Activated naive CD4-positive, alpha-beta T cell treated with anti-CD3 and anti-CD28 coated beads, Interleukin-2, amount 10 ng/mL, durations not matched to agents 5 hours and 36 hours (primary cell): Measurements from ENCODE around the gene DIO1. TPM values are rescaled to one million over a fixed set of nuclear protein-coding genes. Genes with fewer than 3 reads are reported as not detected.

Experiments used
- total RNA-seq, 2 experiments: library from RNA; stranded (reverse); gene quantifications; one replicate each; pipeline ENCODE4 v1.2.3, GENCODE V29; 2021

Gene DIO1
- total RNA-seq, result not detected

DNA sequence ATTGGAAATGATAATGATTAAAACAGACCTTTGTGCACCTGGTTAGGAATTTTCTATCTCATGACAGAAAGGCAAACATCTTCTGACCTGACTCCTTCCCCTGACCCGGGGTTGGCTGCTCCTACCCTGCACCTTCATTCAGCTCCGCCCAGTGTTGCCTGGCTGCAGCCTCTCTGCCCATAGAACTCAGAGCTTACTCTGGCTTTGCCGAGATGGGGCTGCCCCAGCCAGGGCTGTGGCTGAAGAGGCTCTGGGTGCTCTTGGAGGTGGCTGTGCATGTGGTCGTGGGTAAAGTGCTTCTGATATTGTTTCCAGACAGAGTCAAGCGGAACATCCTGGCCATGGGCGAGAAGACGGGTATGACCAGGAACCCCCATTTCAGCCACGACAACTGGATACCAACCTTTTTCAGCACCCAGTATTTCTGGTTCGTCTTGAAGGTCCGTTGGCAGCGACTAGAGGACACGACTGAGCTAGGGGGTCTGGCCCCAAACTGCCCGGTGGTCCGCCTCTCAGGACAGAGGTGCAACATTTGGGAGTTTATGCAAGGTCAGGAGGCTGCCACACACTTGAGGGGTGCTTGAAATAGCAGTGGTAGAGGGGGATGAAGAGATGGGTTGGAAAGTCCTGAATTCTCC, at the start of gene DIO1:
Gene DIO1 (plus strand): TSS at position 189 of the 638 bp plus-strand sequence. CDS start 24 bp downstream, at position 213.

DNA sequence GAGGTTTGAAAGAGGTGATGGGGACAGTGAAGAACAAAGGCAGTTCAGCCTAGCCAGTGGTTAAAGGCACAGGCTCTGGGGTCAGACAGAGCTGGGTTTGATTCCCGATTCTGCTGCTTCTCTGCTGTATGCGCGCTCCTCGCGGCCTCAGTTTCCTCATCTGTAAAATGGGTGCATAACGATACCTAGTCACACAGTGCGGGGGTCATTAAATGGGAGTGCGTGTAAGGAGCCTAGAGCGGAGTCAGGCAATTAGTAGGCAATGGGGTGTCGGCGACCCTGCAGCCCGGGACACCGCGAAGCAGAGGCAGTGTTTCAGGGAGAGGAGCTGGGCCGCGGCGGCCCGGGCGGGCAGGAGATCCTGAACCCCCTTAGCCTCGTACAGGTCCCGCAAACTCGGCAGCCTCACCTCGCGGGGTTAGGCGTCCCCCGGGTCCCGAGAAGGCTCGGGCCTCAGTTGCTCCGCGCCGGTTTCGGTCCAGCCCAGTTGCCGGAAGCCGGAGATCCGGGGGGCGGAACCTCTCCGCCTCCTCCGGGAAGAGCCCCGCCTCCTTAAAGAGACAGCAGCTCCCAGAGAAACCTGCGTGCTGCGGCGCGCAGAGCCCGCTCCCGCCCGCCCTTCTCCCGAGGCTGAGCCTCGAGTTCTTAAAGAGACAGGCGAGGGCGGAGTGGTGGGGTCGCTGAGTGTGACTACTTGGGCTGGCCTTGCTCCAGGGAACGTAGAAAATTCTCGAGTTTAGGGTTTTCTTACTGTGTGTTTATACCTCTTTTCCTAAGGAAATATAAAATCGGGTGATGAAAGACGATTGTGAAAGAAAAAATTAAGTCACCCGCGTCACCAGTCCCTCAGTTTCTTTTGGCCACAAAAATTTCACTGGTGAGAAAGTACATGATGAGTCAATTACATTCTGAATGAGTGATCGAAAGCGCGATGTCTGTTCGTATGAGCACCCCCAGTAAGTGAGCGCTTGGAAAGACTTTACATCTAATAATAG, 4.4 kb upstream of the DIO1 start, which contains the start of gene YIPF1:
Gene YIPF1 (minus strand): TSS at position 494 of the 995 bp plus-strand sequence. CDS start 860 bp downstream, outside the sequence.

DNA sequence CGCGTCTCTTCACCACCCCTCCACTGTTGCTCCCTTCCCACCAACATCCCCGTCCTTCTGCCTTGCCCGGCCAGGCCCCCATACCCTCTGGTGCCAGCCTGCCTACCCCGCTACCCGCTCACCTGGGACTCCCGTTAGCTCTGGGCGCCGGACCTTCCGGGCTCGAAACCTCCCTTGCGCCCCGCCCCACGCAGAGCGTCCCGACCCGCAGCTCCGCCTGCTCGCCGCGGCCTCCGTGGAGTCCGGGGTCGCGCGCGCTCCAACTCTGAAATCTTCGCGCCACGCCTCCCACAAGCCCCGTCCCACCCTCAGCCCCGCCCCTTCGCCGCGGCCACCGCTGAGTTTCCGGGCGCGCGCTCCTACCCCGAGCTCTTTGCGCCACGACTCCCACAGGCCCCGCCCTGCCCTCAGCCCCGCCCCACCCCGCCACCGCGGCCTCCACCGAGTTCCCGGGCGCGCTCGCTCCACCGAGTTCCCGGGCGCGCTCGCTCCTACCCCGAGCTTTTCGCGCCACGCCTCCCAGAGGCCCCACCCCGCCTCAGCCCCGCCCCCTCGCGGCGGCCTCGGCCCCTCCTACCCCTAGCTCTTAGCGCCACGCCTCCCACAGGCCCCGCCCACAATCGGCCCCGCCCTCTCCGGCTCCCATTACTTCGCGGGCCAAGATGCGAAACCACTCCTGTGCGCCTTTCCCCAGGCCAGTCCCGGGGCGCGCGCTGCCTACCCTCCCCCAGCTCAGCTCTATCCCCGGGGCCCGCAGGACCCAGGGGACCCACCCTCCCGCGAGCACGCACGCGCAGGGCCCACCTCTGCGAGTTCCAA, 51.7 kb downstream of the DIO1 start, which contains the start of gene IFT25:
Gene IFT25 (minus strand): TSS at position 267 of the 819 bp plus-strand sequence. CDS start 5,617 bp downstream, outside the sequence.

DNA sequence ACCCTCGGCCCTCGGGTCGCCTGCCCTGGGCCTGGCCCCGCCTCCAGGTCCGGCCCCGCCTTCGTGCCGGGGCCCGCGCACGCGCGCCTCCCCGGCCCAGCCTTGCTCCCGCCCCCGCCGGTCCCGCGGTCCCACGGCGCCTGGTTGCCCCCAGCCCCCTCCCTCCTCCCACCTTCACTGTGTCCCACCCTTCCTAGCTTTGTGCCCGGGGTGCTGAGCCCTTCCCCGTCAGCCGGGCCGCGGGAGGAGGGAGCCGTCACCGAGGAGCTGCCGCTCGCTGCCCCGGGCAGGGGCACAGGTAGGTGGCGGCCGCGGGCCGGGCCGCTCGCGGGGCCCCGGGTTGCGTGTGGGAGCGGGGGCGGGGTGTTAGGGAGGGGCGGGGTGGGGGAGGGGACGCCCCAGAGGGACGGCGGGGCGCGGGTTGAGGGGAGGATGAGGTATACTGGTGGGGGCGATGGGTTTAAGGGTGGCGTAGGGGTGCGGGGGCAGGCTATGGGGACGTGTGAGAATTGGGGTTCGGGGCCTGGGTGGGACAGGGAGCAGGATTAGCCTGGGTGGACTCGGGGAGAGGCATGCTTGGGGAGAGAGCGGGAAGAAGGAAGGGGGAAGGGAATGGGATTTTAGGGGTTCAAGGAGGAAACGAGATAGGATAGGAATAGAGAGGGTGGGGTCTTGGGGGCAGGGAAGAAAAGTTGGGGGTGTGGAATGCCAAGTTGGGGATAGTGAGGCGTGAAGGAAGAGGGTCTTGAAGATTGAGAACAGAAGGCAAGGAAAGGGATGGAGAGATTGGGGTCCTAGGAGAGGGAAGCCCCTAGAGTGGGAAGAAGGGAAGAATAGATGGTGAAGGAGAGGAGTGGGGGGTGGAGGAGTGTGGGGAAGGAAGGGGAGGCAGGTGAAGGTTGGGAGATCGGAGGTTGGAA, 52.5 kb downstream of the DIO1 start, which contains the start of gene LRRC42:
Gene LRRC42 (plus strand): TSS at position 99 of the 920 bp plus-strand sequence. CDS start 5,650 bp downstream, outside the sequence.

Other genes starting within 250 kb of the DIO1 start
- not detected for gene GLIS1, start 155.0 kb upstream of the DIO1 start, total RNA-seq
- 10 to 100 TPM; 19.1 to 19.4 TPM for gene NDC1, start 55.9 kb upstream of the DIO1 start, total RNA-seq
- gene YIPF1, start 4.4 kb upstream of the DIO1 start, total RNA-seq, result 10 to 100 TPM; 15.8 to 17.1 TPM
- 10 to 100 TPM; 60.3 to 63.1 TPM for gene IFT25, start 51.5 kb downstream of the DIO1 start, total RNA-seq
- gene LRRC42, start 52.2 kb downstream of the DIO1 start, total RNA-seq, result 10 to 100 TPM; 17.7 to 19.1 TPM
- gene LDLRAD1, start 124.0 kb downstream of the DIO1 start, total RNA-seq, result not detected
- gene TMEM59, start 159.0 kb downstream of the DIO1 start, total RNA-seq, result 100 to 1,000 TPM; 205 to 211 TPM
- gene TCEANC2, start 159.4 kb downstream of the DIO1 start, total RNA-seq, result 10 to 100 TPM; 10.6 to 11.7 TPM